Activated CD8-positive, alpha-beta memory T cell treated with anti-CD3 and anti-CD28 coated beads, Interleukin-2, amount 10 ng/mL, durations not matched to agents 7 days and 5 days (primary cell): ENCODE results near the gene SLC9A3. TPM values are rescaled to one million over a fixed set of nuclear protein-coding genes. Genes with fewer than 3 reads are reported as not detected.
A peak's percentile ranks its signal among the peaks of the same experiment; 100 is the strongest.

Source experiments
- ATAC-seq: fragments of 150-1000 bp; cut with Tn5 transposase; one replicate; pipeline ENCODE4 v1.10.0; 2021; ENCODE audit warnings: moderate library complexity
- CTCF ChIA-PET: fragments of 350-600 bp; sonication (Branson Sonifier 250); formaldehyde crosslinking; loops from one replicate; lab custom pipeline; 2021; ENCODE audit warnings: antibody characterized with exemption; lab: Charles Lee
- DNase-seq: peaks from one replicate; pipeline ENCODE4 v3.0.0-alpha.2; 2020
- H3K27ac Mint-ChIP-seq: one replicate; pipeline ENCODE4 v1.8.0; 2021; ENCODE audit warnings: mild to moderate bottlenecking, mixed read lengths
- H3K27me3 Mint-ChIP-seq: one replicate; pipeline ENCODE4 v1.8.0; 2021; ENCODE audit warnings: mixed read lengths
- H3K36me3 Mint-ChIP-seq: one replicate; pipeline ENCODE4 v1.8.0; 2021; ENCODE audit warnings: mild to moderate bottlenecking, mixed read lengths
- H3K4me1 Mint-ChIP-seq: one replicate; pipeline ENCODE4 v1.8.0; 2021; ENCODE audit warnings: mixed read lengths
- H3K4me3 Mint-ChIP-seq: one replicate; pipeline ENCODE4 v1.8.0; 2021; ENCODE audit warnings: mild to moderate bottlenecking, moderate library complexity, mixed read lengths
- H3K9me3 Mint-ChIP-seq: one replicate; pipeline ENCODE4 v1.8.0; 2022; ENCODE audit warnings: low read depth, mixed read lengths
- total RNA-seq, 2 experiments: library from RNA; stranded (reverse); gene quantifications; one replicate each; pipeline ENCODE4 v1.2.3, GENCODE V29; 2021

The SLC9A3 gene
- total RNA-seq, 2 experiments from 2014 or later: 1.3 to 1.7 TPM

DNA sequence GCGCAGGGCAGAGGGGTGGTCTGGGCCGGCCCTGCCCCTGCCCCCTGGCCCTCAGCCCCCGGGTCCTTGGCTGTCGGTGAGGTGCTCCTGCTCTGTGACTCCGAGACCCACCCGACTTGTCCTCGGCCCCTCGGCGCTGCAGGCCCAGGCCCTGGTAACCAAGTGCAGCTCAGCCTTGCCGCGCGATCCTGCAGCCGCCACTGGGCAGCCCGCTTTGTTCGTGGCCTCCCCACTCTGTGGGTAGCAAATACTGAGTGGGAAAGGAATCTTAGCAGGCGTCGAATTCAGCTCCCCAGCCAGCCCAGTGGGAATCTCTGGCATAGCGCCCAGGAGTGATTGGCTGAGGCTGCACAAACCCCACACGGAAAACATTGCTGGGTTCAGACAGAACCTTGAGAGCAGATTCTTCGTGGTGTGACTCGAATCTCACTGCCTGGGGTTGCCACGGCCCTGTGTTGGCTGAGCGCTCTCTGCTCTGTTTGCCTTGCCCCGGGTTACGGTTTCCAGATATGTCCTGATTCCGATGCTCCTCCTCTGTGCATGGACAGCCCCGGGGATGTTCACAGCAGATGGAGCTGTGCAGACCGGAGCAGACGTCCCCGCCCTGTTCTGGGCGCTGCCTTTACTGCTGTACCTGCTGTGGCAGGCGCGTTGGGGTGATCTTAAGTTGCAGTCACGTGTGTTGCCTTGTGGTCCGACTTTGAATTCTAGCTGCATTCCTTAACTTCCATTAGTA, 94.6 kb downstream of the SLC9A3 start:
- ATAC-seq: no peak
- Mint-ChIP-seq H3K27ac (peak overlapping the region; percentile 29), H3K4me3 (no peak overlapping the region)

DNA sequence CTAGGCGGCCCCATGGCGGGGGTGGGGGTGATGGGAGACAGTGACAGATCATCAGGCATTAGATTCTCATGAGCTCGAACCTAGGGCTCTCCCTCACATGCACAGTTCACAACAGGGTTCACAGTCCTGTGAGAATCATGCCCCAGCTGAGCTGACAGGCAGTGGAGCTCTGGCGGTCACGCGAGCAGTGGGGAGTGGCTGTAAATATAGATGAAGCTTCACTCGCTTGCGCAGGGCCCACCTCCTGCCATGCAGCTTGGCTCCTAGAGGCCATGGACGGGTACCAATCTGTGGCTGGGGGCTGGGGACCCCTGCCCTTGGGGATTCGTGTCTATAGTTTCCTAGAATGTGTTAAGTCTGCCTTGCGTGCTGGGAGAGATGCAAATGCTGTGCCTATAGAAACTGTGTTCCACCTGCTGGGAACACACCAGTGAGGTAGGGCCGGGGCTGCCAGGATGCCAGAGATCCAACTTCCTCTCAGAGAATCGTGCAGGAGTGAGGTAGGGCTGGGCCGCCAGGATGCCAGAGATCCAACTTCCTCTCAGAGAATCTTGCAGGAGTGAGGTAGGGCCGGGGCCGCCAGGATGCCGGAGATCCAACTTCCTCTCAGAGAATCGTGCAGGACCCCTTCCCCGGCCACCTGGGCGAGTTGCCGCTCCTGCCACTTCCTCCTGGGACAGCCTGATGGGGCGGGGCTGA, 95.3 kb downstream of the SLC9A3 start:
- ATAC-seq (no peak), DNase-seq (no peak)
- Mint-ChIP-seq H3K9me3 (no peaks in the 10 kb centered on the region), H3K36me3 (peaks cover 28% of the 10 kb centered on the region), H3K4me3 (no peak overlapping the region), H3K27ac (no peak overlapping the region), H3K4me1 (peaks cover 9% of the 10 kb centered on the region), H3K27me3 (no peaks in the 10 kb centered on the region)
- CTCF ChIA-PET: interaction anchor here (0.8 to 4.0 kb wide), 8 partner anchors 50 to 240 kb away, joined by 3 to 44 read pairs (median 6); partner anchors contain the start of gene AHRR

More for the DNA sequence above, 94.6 kb downstream of the SLC9A3 start:
- Mint-ChIP-seq H3K27me3 (no peaks in the 10 kb centered on the region), H3K4me1 (peaks cover 5% of the 10 kb centered on the region), H3K9me3 (no peaks in the 10 kb centered on the region), H3K36me3 (peaks cover 27% of the 10 kb centered on the region)
- no peak for DNase-seq
- CTCF ChIA-PET: interaction anchor here (1.2 to 4.0 kb wide), 8 partner anchors 17 to 159 kb away, joined by 3 to 44 read pairs (median 6); partner anchors contain the start of genes AHRR and PDCD6

DNA sequence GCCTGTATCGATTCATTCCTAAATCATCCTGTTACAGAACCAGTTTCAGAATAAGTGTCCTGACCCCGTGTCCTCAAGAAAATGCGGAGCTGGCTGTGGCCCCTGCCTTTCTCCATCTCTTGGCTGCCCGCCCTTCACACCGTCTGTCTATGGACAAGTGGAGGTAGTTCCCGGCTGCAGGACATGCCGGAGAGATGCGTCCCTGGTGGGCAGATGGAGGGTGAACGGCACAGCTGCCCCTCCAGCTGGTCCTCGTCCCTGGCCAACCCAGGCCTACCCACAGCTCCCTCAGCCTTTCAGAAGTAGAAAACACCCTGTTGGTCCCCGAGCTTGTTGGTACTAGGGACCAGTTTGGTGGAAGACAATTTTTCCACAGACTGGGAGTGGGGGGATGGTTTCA, 96.0 kb downstream of the SLC9A3 start:
- CTCF ChIA-PET: interaction anchor here (0.8 to 1.4 kb wide), 5 partner anchors 50 to 240 kb away, joined by 3 to 7 read pairs (median 4); no protein-coding TSS in a partner anchor
- H3K27me3 Mint-ChIP-seq: no peaks in the 10 kb centered on the region
- no peak for ATAC-seq

GRCh38 chr5:427415-428087, 96.7 kb downstream of the SLC9A3 start:
- CTCF ChIA-PET: interaction anchor here (0.9 to 1.2 kb wide), 2 partner anchors 49 to 111 kb away, joined by 3 to 7 read pairs; no protein-coding TSS in a partner anchor
- no peak overlapping the region for H3K27ac Mint-ChIP-seq
- ATAC-seq (no peak), DNase-seq (peak; percentile 31)
- H3K4me3 Mint-ChIP-seq: no peak overlapping the region
- H3K27me3 Mint-ChIP-seq: no peaks in the 10 kb centered on the region
- no peaks in the 10 kb centered on the region for H3K9me3 Mint-ChIP-seq
- peaks cover 20% of the 10 kb centered on the region for H3K4me1 Mint-ChIP-seq
- H3K36me3 Mint-ChIP-seq: peaks cover 35% of the 10 kb centered on the region

More for the DNA sequence above, 96.0 kb downstream of the SLC9A3 start:
- no peak overlapping the region for H3K27ac Mint-ChIP-seq
- peak; percentile 28 for DNase-seq
- H3K36me3 Mint-ChIP-seq: peaks cover 32% of the 10 kb centered on the region
- no peaks in the 10 kb centered on the region for H3K9me3 Mint-ChIP-seq
- H3K4me1 Mint-ChIP-seq: peaks cover 14% of the 10 kb centered on the region
- H3K4me3 Mint-ChIP-seq: no peak overlapping the region

GRCh38 chr5:426392-426976, 97.8 kb downstream of the SLC9A3 start:
- H3K9me3 Mint-ChIP-seq: no peaks in the 10 kb centered on the region
- H3K36me3 Mint-ChIP-seq: peaks cover 31% of the 10 kb centered on the region
- no peak for ATAC-seq
- DNase-seq: no peak
- CTCF ChIA-PET: interaction anchor here (0.6 to 3.7 kb wide), 10 partner anchors 13 to 238 kb away, joined by 3 to 35 read pairs (median 4); partner anchors contain the start of genes AHRR and LRRC14B
- H3K4me1 Mint-ChIP-seq: peaks cover 20% of the 10 kb centered on the region
- H3K27me3 Mint-ChIP-seq: no peaks in the 10 kb centered on the region
- H3K27ac Mint-ChIP-seq: peak overlapping the region; percentile 9
- no peak overlapping the region for H3K4me3 Mint-ChIP-seq

DNA sequence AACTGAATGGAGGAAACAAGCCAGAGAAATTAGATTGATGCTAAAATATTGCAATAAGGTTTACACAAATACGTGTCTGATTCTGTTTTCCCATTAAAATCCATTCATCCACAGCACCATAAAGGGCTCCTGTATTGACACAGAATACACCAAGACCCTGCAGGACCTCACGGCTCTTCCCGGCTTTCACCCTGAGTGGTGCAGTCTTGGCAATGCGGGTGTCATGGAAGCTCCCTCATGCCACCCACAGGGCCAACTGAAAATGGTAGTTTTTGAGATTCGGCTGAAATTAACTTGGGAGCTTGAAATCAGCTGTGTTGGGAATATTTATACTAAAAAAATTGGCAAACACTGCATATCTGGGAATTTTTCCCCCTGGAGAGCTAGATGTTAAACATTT, 98.5 kb downstream of the SLC9A3 start:
- peaks cover 20% of the 10 kb centered on the region for H3K4me1 Mint-ChIP-seq
- CTCF ChIA-PET: interaction anchor here (0.6 to 3.7 kb wide), 11 partner anchors 12 to 237 kb away, joined by 3 to 35 read pairs (median 4); partner anchors contain the start of genes AHRR and LRRC14B
- ATAC-seq: no peak
- no peaks in the 10 kb centered on the region for H3K9me3 Mint-ChIP-seq
- H3K36me3 Mint-ChIP-seq: peaks cover 32% of the 10 kb centered on the region
- H3K27ac Mint-ChIP-seq: no peak overlapping the region
- no peak for DNase-seq
- no peaks in the 10 kb centered on the region for H3K27me3 Mint-ChIP-seq
- no peak overlapping the region for H3K4me3 Mint-ChIP-seq

GRCh38 chr5:424301-425110, 99.7 kb downstream of the SLC9A3 start:
- no peaks in the 10 kb centered on the region for H3K27me3 Mint-ChIP-seq
- ATAC-seq (no peak), DNase-seq (no peak)
- peaks cover 31% of the 10 kb centered on the region for H3K36me3 Mint-ChIP-seq
- no peak overlapping the region for H3K4me3 Mint-ChIP-seq
- CTCF ChIA-PET: interaction anchor here (1.1 to 3.7 kb wide), 6 partner anchors 11 to 112 kb away, joined by 3 to 35 read pairs (median 4); no protein-coding TSS in a partner anchor
- H3K4me1 Mint-ChIP-seq: peaks cover 20% of the 10 kb centered on the region
- H3K9me3 Mint-ChIP-seq: no peaks in the 10 kb centered on the region
- peak overlapping the region; percentile 52 for H3K27ac Mint-ChIP-seq

DNA sequence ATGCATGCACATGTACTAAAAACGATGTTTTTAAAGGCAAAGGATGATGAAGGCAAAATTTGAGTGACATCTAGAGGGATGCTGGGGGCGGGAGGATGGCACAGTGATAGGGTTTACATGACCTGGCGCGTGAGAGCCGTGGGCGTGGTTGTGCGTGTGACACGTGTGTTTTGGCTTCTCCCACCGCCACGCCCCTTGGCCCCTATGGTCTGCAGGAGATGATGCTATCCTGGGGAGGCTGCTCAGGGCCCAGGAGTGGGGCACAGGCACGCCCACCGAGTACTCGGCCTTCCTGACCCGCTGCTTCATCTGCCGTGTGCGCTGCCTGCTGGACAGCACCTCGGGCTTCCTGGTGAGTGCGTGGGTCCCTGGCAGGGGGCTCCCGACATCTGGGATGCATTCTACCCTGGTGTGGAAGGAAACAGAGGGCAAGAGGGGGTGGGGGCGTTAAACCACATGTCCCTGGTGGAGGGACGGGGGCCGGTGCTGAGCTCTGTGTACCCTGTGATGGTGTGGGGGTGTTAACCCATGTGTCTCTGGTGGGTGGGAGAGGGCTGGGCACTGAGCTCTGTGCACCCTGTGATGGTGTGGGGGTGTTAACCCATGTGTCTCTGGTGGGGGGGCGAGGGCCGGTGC, 100.5 kb downstream of the SLC9A3 start:
- Mint-ChIP-seq H3K4me3 (no peak overlapping the region), H3K27me3 (no peaks in the 10 kb centered on the region), H3K27ac (no peak overlapping the region), H3K9me3 (no peaks in the 10 kb centered on the region), H3K4me1 (peaks cover 20% of the 10 kb centered on the region), H3K36me3 (peaks cover 29% of the 10 kb centered on the region)
- CTCF ChIA-PET: interaction anchor here (1.5 to 3.7 kb wide), 4 partner anchors 10 to 111 kb away, joined by 3 to 35 read pairs (median 9); no protein-coding TSS in a partner anchor
- ATAC-seq: no peak
- DNase-seq: no peak

DNA sequence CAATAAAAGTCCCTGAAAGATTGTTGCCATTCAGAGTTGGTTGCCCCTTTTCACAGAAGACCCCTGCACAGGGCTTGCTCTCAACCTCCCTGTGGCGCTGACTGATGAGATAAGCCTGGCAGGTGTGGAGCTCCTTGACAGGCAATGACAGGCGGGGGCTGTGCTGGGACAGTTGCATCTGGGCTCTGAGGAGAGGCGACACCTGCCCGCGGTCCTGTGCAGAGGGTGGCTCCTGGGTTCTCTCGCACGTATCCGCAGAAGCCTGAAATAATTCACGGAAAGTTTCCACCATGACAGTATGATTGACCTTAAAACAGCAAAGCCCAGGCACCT, 101.0 kb downstream of the SLC9A3 start:
- Mint-ChIP-seq H3K27ac (peak overlapping the region; percentile 12), H3K9me3 (no peaks in the 10 kb centered on the region), H3K4me3 (no peak overlapping the region), H3K27me3 (no peaks in the 10 kb centered on the region), H3K36me3 (peaks cover 28% of the 10 kb centered on the region), H3K4me1 (peaks cover 20% of the 10 kb centered on the region)
- DNase-seq: no peak
- ATAC-seq: no peak
- CTCF ChIA-PET: interaction anchor here (1.5 to 3.7 kb wide), 3 partner anchors 9 to 107 kb away, joined by 4 to 35 read pairs (median 14); no protein-coding TSS in a partner anchor

DNA sequence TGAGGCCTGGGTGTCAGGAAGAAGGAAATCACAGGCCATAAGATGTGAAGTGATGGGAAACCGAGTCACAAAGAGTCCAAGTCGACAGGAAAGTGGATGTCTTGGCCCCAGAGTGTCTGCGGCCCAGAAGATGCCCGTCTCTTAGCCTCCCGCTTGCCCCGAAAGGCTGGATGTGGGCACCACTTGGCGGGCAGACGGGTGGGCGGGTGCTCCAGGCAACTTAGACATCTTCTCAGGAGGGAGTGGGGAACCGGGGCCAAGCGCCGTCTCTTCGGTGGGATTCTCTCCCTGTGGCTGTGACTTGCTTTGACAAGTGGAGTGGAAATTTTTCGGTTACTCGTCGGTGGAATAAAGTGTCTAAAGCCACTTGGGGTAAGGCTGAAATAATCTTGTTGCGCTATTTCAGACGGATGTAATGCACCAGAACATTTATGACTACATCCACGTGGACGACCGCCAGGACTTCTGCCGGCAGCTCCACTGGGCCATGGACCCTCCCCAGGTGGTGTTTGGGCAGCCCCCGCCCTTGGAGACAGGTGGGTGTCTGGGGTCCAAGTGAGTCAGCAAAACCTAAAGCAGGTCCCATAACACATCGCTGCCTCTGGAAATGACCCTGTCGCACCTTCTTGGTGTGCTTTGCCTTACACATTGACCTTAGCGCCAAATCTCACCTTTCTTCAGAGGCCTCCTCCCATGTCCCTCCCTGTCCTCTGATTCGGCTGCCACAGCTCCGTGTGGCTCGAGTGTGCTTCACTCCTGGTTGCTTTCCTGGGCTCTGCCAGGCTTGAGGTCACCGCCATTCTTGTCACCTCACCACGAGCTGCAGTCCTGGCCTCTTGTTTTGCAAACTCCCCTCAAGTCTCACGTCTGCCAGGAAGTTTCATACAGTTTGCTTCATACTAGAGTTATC, 101.7 kb downstream of the SLC9A3 start:
- ATAC-seq (no peak), DNase-seq (no peak)
- CTCF ChIA-PET: interaction anchor here (0.6 to 3.7 kb wide), 3 partner anchors 9 to 106 kb away, joined by 3 to 35 read pairs (median 14); partner anchors contain the start of gene AHRR
- H3K36me3 Mint-ChIP-seq: peaks cover 26% of the 10 kb centered on the region
- H3K27me3 Mint-ChIP-seq: no peaks in the 10 kb centered on the region
- H3K27ac Mint-ChIP-seq: peak overlapping the region; percentile 12
- no peaks in the 10 kb centered on the region for H3K9me3 Mint-ChIP-seq
- H3K4me3 Mint-ChIP-seq: no peak overlapping the region
- H3K4me1 Mint-ChIP-seq: peaks cover 20% of the 10 kb centered on the region

DNA sequence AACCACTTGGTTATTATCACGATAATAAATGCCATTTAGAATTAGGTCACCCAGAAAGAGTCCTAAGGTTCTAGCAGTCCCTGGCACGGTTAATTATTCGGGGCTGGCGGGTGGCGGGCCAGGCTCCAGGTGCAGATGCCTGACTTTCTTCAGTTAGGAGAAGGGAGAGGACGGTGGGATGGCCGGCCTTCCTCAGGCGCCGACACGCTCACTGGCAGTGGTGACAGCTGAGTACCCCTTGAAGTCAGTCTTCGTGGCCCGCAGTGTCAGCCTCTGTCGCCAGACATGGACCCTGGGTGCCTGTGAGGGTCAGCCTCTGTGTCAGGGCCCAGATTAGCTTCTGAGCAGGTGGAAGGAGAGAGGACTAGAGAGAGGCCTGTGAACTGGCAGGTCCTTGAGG, 102.3 kb downstream of the SLC9A3 start:
- CTCF ChIA-PET: interaction anchor here (0.6 kb wide), 1 partner anchor 101 kb away, joined by 3 read pairs; the partner anchor contains the start of gene AHRR
- Mint-ChIP-seq H3K4me3 (no peak overlapping the region), H3K27ac (no peak overlapping the region), H3K27me3 (no peaks in the 10 kb centered on the region), H3K4me1 (peaks cover 20% of the 10 kb centered on the region), H3K9me3 (no peaks in the 10 kb centered on the region), H3K36me3 (peaks cover 26% of the 10 kb centered on the region)
- DNase-seq (no peak), ATAC-seq (no peak)
